UCSD-AML1 (cell line): ENCODE data around the gene CTSD.

Experiments used
- DNase-seq: peaks from one replicate; lab custom pipeline; 2025; ENCODE audit not compliant: unreplicated experiment; lab: John Stamatoyannopoulos, UW

The CTSD gene

GRCh38 chr11:1746511-1746931 lies 17.2 kb downstream of the CTSD start:
- no peak for DNase-seq

- no peak for DNase-seq
Observed at GRCh38 chr11:1745701-1746320, 17.9 kb downstream of the CTSD start.

- no peak for DNase-seq
Observed at GRCh38 chr11:1744891-1745700, 18.6 kb downstream of the CTSD start.

GRCh38 chr11:1744137-1744886 lies 19.4 kb downstream of the CTSD start:
- DNase-seq = no peak

- no peak for DNase-seq
Observed at GRCh38 chr11:1743585-1744136, 20.1 kb downstream of the CTSD start.

GRCh38 chr11:1742869-1743584 lies 20.7 kb downstream of the CTSD start:
- no peak for DNase-seq

GRCh38 chr11:1742371-1742770 lies 21.4 kb downstream of the CTSD start:
- no peak for DNase-seq

GRCh38 chr11:1741741-1742140 lies 22.0 kb downstream of the CTSD start:
- DNase-seq = no peak

- no peak for DNase-seq
Observed at GRCh38 chr11:1740786-1741530, 22.8 kb downstream of the CTSD start.

- DNase-seq = no peak
Observed at GRCh38 chr11:1739576-1739975, 24.2 kb downstream of the CTSD start.

GRCh38 chr11:1738380-1738779 lies 25.3 kb downstream of the CTSD start:
- DNase-seq = no peak

GRCh38 chr11:1737080-1737757 lies 26.5 kb downstream of the CTSD start:
- DNase-seq = no peak

GRCh38 chr11:1736447-1736992 lies 27.2 kb downstream of the CTSD start:
- DNase-seq = no peak

GRCh38 chr11:1735271-1735670 lies 28.5 kb downstream of the CTSD start:
- DNase-seq = no peak

GRCh38 chr11:1734641-1735081 lies 29.1 kb downstream of the CTSD start:
- DNase-seq = no peak

- DNase-seq = no peak
Observed at GRCh38 chr11:1733716-1734640, 29.7 kb downstream of the CTSD start.

GRCh38 chr11:1733009-1733715 lies 30.6 kb downstream of the CTSD start:
- no peak for DNase-seq
